Gastroesophageal sphincter (tissue), 4 donors: ENCODE data around the gene NUCB1. TPM values are rescaled to one million over a fixed set of nuclear protein-coding genes. Genes with fewer than 3 reads are reported as not detected.
A peak's percentile ranks its signal among the peaks of the same experiment; 100 is the strongest.

ENCODE experiments used
- ATAC-seq: fragments of 150-250 bp; one replicate; pipeline ENCODE4 v1.9.1; 2016; ENCODE audit warnings: mild to moderate bottlenecking, moderate library complexity
- H3K27ac ChIP-seq, 4 donors: fragments of 200-600 bp; sonication (generic) in 3 of 4; 1 replicate in 3 of 4; 2 replicates in 1 of 4; pipeline ENCODE4 v1.5.1; 2016 to 2019
- H3K27me3 ChIP-seq: fragments of 200-600 bp; sonication (generic); one replicate; pipeline ENCODE4 v1.5.1; 2019
- H3K36me3 ChIP-seq, 2 donors: fragments of 200-600 bp; sonication (generic); one replicate each; pipeline ENCODE4 v1.5.1; 2019; ENCODE audit warnings: control low read depth in 1 of 2
- H3K4me1 ChIP-seq, 3 donors: fragments of 200-600 bp; sonication (generic); 1 replicate in 2 of 3; 2 replicates in 1 of 3; pipeline ENCODE4 v1.5.1; 2016 to 2019; ENCODE audit warnings: control low read depth in 2 of 3
- H3K4me3 ChIP-seq, 2 donors: fragments of 200-600 bp; sonication (generic); one replicate each; pipeline ENCODE4 v1.5.1; 2019; ENCODE audit warnings: mild to moderate bottlenecking in 1 of 2, moderate library complexity in 1 of 2
- H3K9me3 ChIP-seq, 3 donors: fragments of 200-600 bp; sonication (generic); one replicate each; pipeline ENCODE4 v1.5.1; 2017 to 2019; ENCODE audit warnings: control low read depth in 2 of 3
- EP300 ChIP-seq: sonication (generic); formaldehyde crosslinking; IDR thresholded peaks from one replicate; pipeline ENCODE4 v1.6.1; 2017; ENCODE audit warnings: antibody characterized with exemption, mild to moderate bottlenecking
- POLR2A ChIP-seq, 2 donors: fragments of 450-650 bp; IDR thresholded peaks; one replicate each; pipeline ENCODE4 v1.6.1; 2017; ENCODE audit warnings: antibody characterized with exemption in 2 of 2, mild to moderate bottlenecking in 2 of 2, moderate library complexity in 1 of 2
- POLR2AphosphoS5 ChIP-seq: sonication (generic); formaldehyde crosslinking; IDR thresholded peaks from one replicate; pipeline ENCODE4 v1.6.1; 2017; ENCODE audit warnings: antibody characterized with exemption
- WGBS, 2 donors: methylation state at CpG; one replicate each; pipeline ENCODE4 v1.1.5; 2018; ENCODE audit warnings: low coverage in 1 of 2; 5-methylcytosine and 5-hydroxymethylcytosine counted together
- small RNA-seq, 4 donors: library from RNA; depleted of rRNA; stranded (forward); fragments of <200 nt; gene quantifications; one replicate each; pipeline ENCODE3, GENCODE V24; 2016
- total RNA-seq, 4 donors: library from RNA; depleted of rRNA; stranded (reverse); fragments of >200 nt; gene quantifications; one replicate each; pipeline ENCODE4 v1.1.0, GENCODE V29; 2016
- TF ChIP-seq, protein P1 (sequence below), 4 experiments: fragments of 200-600 bp in 2 of 4; fragments of 450-650 bp in 2 of 4; sonication (generic) in 1 of 4; IDR thresholded peaks; one replicate each; pipeline ENCODE4 v1.5.1; 2017 to 2019; ENCODE audit warnings: antibody characterized with exemption in 4 of 4, mild to moderate bottlenecking in 2 of 4, moderate library complexity in 2 of 4

Gene NUCB1
- total RNA-seq, 4 donors from 2014 or later, result 188 to 326 (median 279) TPM

DNA sequence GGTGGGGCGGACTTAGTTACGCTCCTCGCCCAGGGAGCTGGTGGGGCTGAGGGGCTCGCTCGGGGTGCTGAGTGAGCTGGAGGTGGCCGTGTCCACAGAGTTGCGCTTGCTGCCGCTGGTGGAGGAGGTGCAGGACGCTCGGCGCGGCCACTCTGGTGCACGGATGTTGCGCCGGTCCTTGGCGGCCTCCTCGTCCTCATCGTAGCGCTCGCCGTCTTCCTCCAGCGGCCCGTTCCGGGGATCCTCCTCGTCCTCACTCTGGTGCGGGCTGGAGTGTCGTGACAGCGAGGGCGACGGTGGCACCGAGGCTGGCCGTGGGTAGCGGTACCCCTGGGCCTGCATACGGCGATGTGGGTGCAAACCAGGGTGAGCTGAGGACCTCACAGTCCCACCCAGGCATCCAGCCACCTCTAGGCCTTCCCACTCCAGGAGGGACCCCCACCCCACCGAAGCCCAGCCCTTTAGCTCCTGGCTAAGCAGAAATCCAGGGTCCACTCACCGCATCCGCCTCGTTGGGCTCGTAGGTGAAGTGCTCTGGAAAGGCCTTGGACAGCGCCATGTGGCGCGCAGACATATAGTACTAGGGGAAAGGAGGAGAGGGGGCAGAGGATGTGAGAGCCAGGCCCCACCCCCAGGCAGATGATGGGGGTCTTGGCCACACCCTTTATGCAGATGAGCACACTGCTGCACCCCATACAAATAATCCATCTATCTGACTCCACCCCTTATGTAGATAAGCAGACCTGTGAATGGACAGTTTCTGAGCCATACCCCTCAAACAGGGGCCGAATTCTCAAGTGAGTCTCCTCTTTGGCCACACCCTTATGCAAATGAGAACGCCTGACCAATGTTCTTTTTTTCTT, 69.4 kb downstream of the NUCB1 start:
- no peak for ATAC-seq
- Histone ChIP-seq H3K27me3 (no peaks in the 10 kb centered on the region), H3K4me1 (peaks cover 0 to 43% (median 17%) of the 10 kb centered on the region in 3 donors), H3K36me3 (peaks cover 0 to 80% of the 10 kb centered on the region in 2 donors), H3K4me3 (no peak overlapping the region), H3K9me3 (no peaks in the 10 kb centered on the region), H3K27ac (peak overlapping the region in 2 of 4 donors; percentile 58 to 95)
- TF ChIP-seq POLR2A (IDR thresholded peaks at IDR 0.05) (peak in 1 of 2 donors; percentile 19), POLR2AphosphoS5 (no peak)
- WGBS, 2 donors, result 51 to 90% methylated on average over 2 to 7 of the region's 45 CpGs

GRCh38 chr19:48970139-48970766, 70.1 kb downstream of the NUCB1 start:
- ATAC-seq, result no peak
- H3K36me3 ChIP-seq, result peaks cover 0 to 86% of the 10 kb centered on the region in 2 donors
- H3K27ac ChIP-seq, result peak overlapping the region in 2 of 4 donors; percentile 58 to 95
- H3K27me3 ChIP-seq, result no peaks in the 10 kb centered on the region
- no peak overlapping the region for H3K4me3 ChIP-seq
- H3K9me3 ChIP-seq, result no peaks in the 10 kb centered on the region
- TF ChIP-seq, protein P1, sequence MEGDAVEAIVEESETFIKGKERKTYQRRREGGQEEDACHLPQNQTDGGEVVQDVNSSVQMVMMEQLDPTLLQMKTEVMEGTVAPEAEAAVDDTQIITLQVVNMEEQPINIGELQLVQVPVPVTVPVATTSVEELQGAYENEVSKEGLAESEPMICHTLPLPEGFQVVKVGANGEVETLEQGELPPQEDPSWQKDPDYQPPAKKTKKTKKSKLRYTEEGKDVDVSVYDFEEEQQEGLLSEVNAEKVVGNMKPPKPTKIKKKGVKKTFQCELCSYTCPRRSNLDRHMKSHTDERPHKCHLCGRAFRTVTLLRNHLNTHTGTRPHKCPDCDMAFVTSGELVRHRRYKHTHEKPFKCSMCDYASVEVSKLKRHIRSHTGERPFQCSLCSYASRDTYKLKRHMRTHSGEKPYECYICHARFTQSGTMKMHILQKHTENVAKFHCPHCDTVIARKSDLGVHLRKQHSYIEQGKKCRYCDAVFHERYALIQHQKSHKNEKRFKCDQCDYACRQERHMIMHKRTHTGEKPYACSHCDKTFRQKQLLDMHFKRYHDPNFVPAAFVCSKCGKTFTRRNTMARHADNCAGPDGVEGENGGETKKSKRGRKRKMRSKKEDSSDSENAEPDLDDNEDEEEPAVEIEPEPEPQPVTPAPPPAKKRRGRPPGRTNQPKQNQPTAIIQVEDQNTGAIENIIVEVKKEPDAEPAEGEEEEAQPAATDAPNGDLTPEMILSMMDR (IDR thresholded peaks at IDR 0.05), result no peak
- TF ChIP-seq EP300, result no peak
- no peak for TF ChIP-seq POLR2AphosphoS5
- no peak for TF ChIP-seq POLR2A (IDR thresholded peaks at IDR 0.05)
- H3K4me1 ChIP-seq, result peaks cover 0 to 39% (median 17%) of the 10 kb centered on the region in 3 donors
- WGBS, 2 donors, result 71 to 81% methylated on average over 3 to 20 of the region's 23 CpGs

GRCh38 chr19:48970923-48971395, 70.8 kb downstream of the NUCB1 start:
- peaks cover 0 to 39% (median 17%) of the 10 kb centered on the region in 3 donors for H3K4me1 ChIP-seq
- peak; percentile 54 for ATAC-seq
- H3K4me3 ChIP-seq, result no peak overlapping the region
- H3K27ac ChIP-seq, result peak overlapping the region in 2 of 4 donors; percentile 58 to 95
- 31 to 42% methylated on average over 2 to 3 of the region's 19 CpGs for WGBS, 2 donors
- H3K27me3 ChIP-seq, result no peaks in the 10 kb centered on the region
- TF ChIP-seq POLR2A (IDR thresholded peaks at IDR 0.05), result peak in 1 of 2 donors; percentile 3
- TF ChIP-seq, protein P1 (IDR thresholded peaks at IDR 0.05), result peak in 3 of 4 experiments; percentile 83 to 92 (median 85)
- TF ChIP-seq EP300, result no peak
- TF ChIP-seq POLR2AphosphoS5, result peak; percentile 64
- H3K9me3 ChIP-seq, result no peaks in the 10 kb centered on the region
- peaks cover 0 to 88% of the 10 kb centered on the region in 2 donors for H3K36me3 ChIP-seq

Small RNA genes lying within 50 kb of the gene (small RNA-seq; reads per million reads assigned to genes)
- gene AC026803.1, result 0 reads per million in 4 donors

Other genes starting within 250 kb of the NUCB1 start
- gene NTN5, start 227.3 kb upstream of the NUCB1 start, total RNA-seq, result 1 to 10 TPM in 2 of 4 donors, under 1 TPM in 1, not detected in 1; 0.78 to 2.3 (median 1.1) TPM
- 1 to 10 TPM in 1 of 4 donors, not detected in 3; 3.4 TPM for gene FUT2, start 204.3 kb upstream of the NUCB1 start, total RNA-seq
- 1 to 10 TPM in 2 of 4 donors, under 1 TPM in 2; 0.25 to 3.7 (median 1.3) TPM for gene MAMSTR, start 180.6 kb upstream of the NUCB1 start, total RNA-seq
- 10 to 100 TPM in 3 of 4 donors, 1 to 10 TPM in 1; 9.8 to 16.4 (median 10.3) TPM for gene RASIP1, start 159.7 kb upstream of the NUCB1 start, total RNA-seq
- gene IZUMO1, start 153.4 kb upstream of the NUCB1 start, total RNA-seq, result under 1 TPM in 1 of 4 donors, not detected in 3; 0.27 TPM
- gene FUT1, start 147.7 kb upstream of the NUCB1 start, total RNA-seq, result 1 to 10 TPM in 3 of 4 donors, under 1 TPM in 1; 0.54 to 3.5 (median 2.6) TPM
- not detected for gene FGF21, start 144.8 kb upstream of the NUCB1 start, total RNA-seq
- gene BCAT2, start 89.3 kb upstream of the NUCB1 start, total RNA-seq, result 10 to 100 TPM; 46.6 to 77.8 (median 57.8) TPM
- gene HSD17B14, start 63.8 kb upstream of the NUCB1 start, total RNA-seq, result 10 to 100 TPM in 2 of 4 donors, 1 to 10 TPM in 2; 5.3 to 12.5 (median 8.2) TPM
- 10 to 100 TPM; 11.4 to 29.2 (median 18.1) TPM for gene PLEKHA4, start 31.7 kb upstream of the NUCB1 start, total RNA-seq
- gene PPP1R15A, start 27.9 kb upstream of the NUCB1 start, total RNA-seq, result 10 to 100 TPM; 53.9 to 70.0 (median 60.9) TPM
- gene TULP2, start 1.6 kb upstream of the NUCB1 start, total RNA-seq, result 1 to 10 TPM in 1 of 4 donors, not detected in 3; 2.0 TPM
- gene DHDH, start 33.4 kb downstream of the NUCB1 start, total RNA-seq, result under 1 TPM in 1 of 4 donors, not detected in 3; 0.81 TPM
- gene BAX, start 54.6 kb downstream of the NUCB1 start, total RNA-seq, result 10 to 100 TPM; 31.5 to 40.8 (median 34.8) TPM
- 1,000 to 10,000 TPM; 2,478 to 4,094 (median 2,824) TPM for gene FTL, start 65.0 kb downstream of the NUCB1 start, total RNA-seq
- gene GYS1, start 93.0 kb downstream of the NUCB1 start, total RNA-seq, result 10 to 100 TPM; 22.1 to 44.4 (median 38.5) TPM
- gene RUVBL2, start 93.6 kb downstream of the NUCB1 start, total RNA-seq, result 10 to 100 TPM; 69.4 to 96.5 (median 84.2) TPM
- not detected for gene LHB, start 116.8 kb downstream of the NUCB1 start, total RNA-seq
- not detected for gene CGB3, start 124.0 kb downstream of the NUCB1 start, total RNA-seq
- gene CGB2, start 131.6 kb downstream of the NUCB1 start, total RNA-seq, result not detected
- gene CGB1, start 136.6 kb downstream of the NUCB1 start, total RNA-seq, result not detected
- gene CGB5, start 143.5 kb downstream of the NUCB1 start, total RNA-seq, result not detected
- gene CGB8, start 148.8 kb downstream of the NUCB1 start, total RNA-seq, result not detected
- gene CGB7, start 157.4 kb downstream of the NUCB1 start, total RNA-seq, result not detected
- under 1 TPM in 1 of 4 donors, not detected in 3; 0.37 TPM for gene NTF4, start 164.5 kb downstream of the NUCB1 start, total RNA-seq
- gene KCNA7, start 172.4 kb downstream of the NUCB1 start, total RNA-seq, result not detected
- 100 to 1,000 TPM in 3 of 4 donors, 10 to 100 TPM in 1; 77.4 to 323 (median 192) TPM for gene SNRNP70, start 185.1 kb downstream of the NUCB1 start, total RNA-seq
- 10 to 100 TPM in 3 of 4 donors, 1 to 10 TPM in 1; 6.5 to 19.8 (median 13.2) TPM for gene LIN7B, start 214.1 kb downstream of the NUCB1 start, total RNA-seq
- 1 to 10 TPM in 1 of 4 donors, not detected in 3; 1.8 TPM for gene C19orf73, start 218.8 kb downstream of the NUCB1 start, total RNA-seq
- gene PPFIA3, start 219.2 kb downstream of the NUCB1 start, total RNA-seq, result 1 to 10 TPM; 3.6 to 7.6 (median 5.0) TPM